ENCODE data around the gene NFATC4. TPM values are rescaled to one million over a fixed set of nuclear protein-coding genes. Genes with fewer than 3 reads are reported as not detected.

The NFATC4 gene
- total and polyA plus RNA-seq, 10 of the 15 experiments (the other 5 are each of a cell fraction or from before 2014, with no cell fraction given) = 0.97 to 14.3 (median 4.9) TPM

- WGBS (ENCODE audit: insufficient coverage, insufficient replicate concordance, low lambda C conversion rate, missing lambda C conversion rate) = 39% methylated on average over 12 of the region's 15 CpGs
- no peak for FAIRE-seq
- POLR2A ChIA-PET = interaction anchor here (0.5 kb wide), 1 partner anchor 430 kb away, joined by 3 read pairs; no protein-coding TSS in a partner anchor
Observed at GRCh38 chr14:24414732-24415420, 46.9 kb downstream of the NFATC4 start.

More at GRCh38 chr14:24414732-24415420, 46.9 kb downstream of the NFATC4 start:
- SMC1A ChIA-PET (ENCODE audit: uncharacterized antibody, unreplicated experiment) = interaction anchor here (2.2 kb wide), 1 partner anchor 16 kb away, joined by 14 read pairs; no protein-coding TSS in a partner anchor
- TF ChIP-seq TAF1 (IDR thresholded peaks at IDR 0.05; ENCODE audit: borderline replicate concordance, low read depth, low read length) (no peak), GABPA (IDR thresholded peaks at IDR 0.05; ENCODE audit: low read depth) (no peak), POU2F2 (IDR thresholded peaks at IDR 0.05; ENCODE audit: borderline replicate concordance, low read depth, low read length) (no peak), RB1 (IDR thresholded peaks at IDR 0.05; ENCODE audit: borderline replicate concordance) (no peak), ZNF384 (IDR thresholded peaks at IDR 0.05; ENCODE audit: borderline replicate concordance, low read depth, low read length) (no peak), BRCA1 (IDR thresholded peaks at IDR 0.05; ENCODE audit: low read depth, low read length) (no peak), ZNF207 (IDR thresholded peaks at IDR 0.05; ENCODE audit: borderline replicate concordance) (no peak), E2F4 (IDR thresholded peaks at IDR 0.05; ENCODE audit: low read depth, low read length) (no peak), MTA2 (IDR thresholded peaks at IDR 0.05; ENCODE audit: low read depth) (no peak), MXI1 (IDR thresholded peaks at IDR 0.05; ENCODE audit: low read depth, low read length) (no peak), MYB (IDR thresholded peaks at IDR 0.05; ENCODE audit: borderline replicate concordance, low read depth, low read length) (no peak)
- TF ChIP-seq, protein P1, sequence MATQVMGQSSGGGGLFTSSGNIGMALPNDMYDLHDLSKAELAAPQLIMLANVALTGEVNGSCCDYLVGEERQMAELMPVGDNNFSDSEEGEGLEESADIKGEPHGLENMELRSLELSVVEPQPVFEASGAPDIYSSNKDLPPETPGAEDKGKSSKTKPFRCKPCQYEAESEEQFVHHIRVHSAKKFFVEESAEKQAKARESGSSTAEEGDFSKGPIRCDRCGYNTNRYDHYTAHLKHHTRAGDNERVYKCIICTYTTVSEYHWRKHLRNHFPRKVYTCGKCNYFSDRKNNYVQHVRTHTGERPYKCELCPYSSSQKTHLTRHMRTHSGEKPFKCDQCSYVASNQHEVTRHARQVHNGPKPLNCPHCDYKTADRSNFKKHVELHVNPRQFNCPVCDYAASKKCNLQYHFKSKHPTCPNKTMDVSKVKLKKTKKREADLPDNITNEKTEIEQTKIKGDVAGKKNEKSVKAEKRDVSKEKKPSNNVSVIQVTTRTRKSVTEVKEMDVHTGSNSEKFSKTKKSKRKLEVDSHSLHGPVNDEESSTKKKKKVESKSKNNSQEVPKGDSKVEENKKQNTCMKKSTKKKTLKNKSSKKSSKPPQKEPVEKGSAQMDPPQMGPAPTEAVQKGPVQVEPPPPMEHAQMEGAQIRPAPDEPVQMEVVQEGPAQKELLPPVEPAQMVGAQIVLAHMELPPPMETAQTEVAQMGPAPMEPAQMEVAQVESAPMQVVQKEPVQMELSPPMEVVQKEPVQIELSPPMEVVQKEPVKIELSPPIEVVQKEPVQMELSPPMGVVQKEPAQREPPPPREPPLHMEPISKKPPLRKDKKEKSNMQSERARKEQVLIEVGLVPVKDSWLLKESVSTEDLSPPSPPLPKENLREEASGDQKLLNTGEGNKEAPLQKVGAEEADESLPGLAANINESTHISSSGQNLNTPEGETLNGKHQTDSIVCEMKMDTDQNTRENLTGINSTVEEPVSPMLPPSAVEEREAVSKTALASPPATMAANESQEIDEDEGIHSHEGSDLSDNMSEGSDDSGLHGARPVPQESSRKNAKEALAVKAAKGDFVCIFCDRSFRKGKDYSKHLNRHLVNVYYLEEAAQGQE (IDR thresholded peaks at IDR 0.05; ENCODE audit: low read depth, low read length) = no peak
- Histone ChIP-seq H3K9ac (ENCODE audit: control insufficient read depth, insufficient read depth, low read length) (no peak overlapping the region), H3K36me3 (ENCODE audit: control insufficient read depth in 2 of 2, insufficient read depth in 2 of 2, low read length in 1 of 2) (no peaks in the 10 kb centered on the region), H4K20me1 (ENCODE audit: control insufficient read depth, insufficient read depth) (no peaks in the 10 kb centered on the region), H3K4me1 (ENCODE audit: control insufficient read depth, insufficient read depth, low read length) (no peaks in the 10 kb centered on the region), H3K27ac (ENCODE audit: control insufficient read depth, insufficient read depth) (no peak overlapping the region), H2AFZ (ENCODE audit: control insufficient read depth, low read depth, low read length) (no peak overlapping the region), H3K79me2 (ENCODE audit: control insufficient read depth, insufficient read depth, low read length) (no peaks in the 10 kb centered on the region), H3K4me2 (ENCODE audit: control insufficient read depth, insufficient read depth) (no peak overlapping the region), H3K9me3 (replicated peaks; ENCODE audit: control insufficient read depth, insufficient read depth, low read length) (no peaks in the 10 kb centered on the region), H3K27me3 (replicated peaks in 1 of 2; ENCODE audit: control insufficient read depth in 2 of 2, insufficient read depth in 2 of 2, low read length in 1 of 2) (peaks cover 0 to 5% of the 10 kb centered on the region in 2 experiments; a peak in 3 of 4 replicates), H3K4me3 (no peak overlapping the region)
- DNase-seq (ENCODE audit: low read depth, low spot score) (no peak), ATAC-seq (no peak)
- RAD21 ChIA-PET (ENCODE audit: unreplicated experiment) = no interaction called here
- in situ Hi-C loops (cut with MboI) (no loop called here), intact Hi-C loops (cut with micrococcal nuclease; ENCODE audit: unreplicated experiment) (loop anchor here (5.0 kb wide), 1 partner anchor 48 kb away; the partner anchor contains the start of gene NFATC4)
- BruUV-seq (replicated peaks) = no TSS peak
- CTCF ChIA-PET = interaction anchor here (1.1 to 3.5 kb wide), 2 partner anchors 17 to 53 kb away, joined by 3 to 18 read pairs; no protein-coding TSS in a partner anchor
